Stimulated activated CD8-positive, alpha-beta memory T cell treated with anti-CD3 and anti-CD28 coated beads, Interleukin-12 subunit alpha, Interleukin-12 subunit beta, amount 100 ng/mL, for 1 hour (primary cell): ENCODE data around the gene ALDH3B1.

Source experiments
- DNase-seq: peaks from one replicate; pipeline ENCODE4 v3.0.0-alpha.2; 2020; ENCODE audit warnings: low read depth

The ALDH3B1 gene

GRCh38 chr11:67997475-67997921, 12.6 kb upstream of the ALDH3B1 start:
- no peak for DNase-seq

- DNase-seq, result no peak
These were observed 11.7 kb upstream of the ALDH3B1 start for GRCh38 chr11:67998150-67999045.

- no peak for DNase-seq
These were observed 10.9 kb upstream of the ALDH3B1 start for GRCh38 chr11:67999201-67999629.

GRCh38 chr11:67999704-68000103, 10.4 kb upstream of the ALDH3B1 start:
- DNase-seq, result no peak

- no peak for DNase-seq
These were observed 7.6 kb upstream of the ALDH3B1 start for GRCh38 chr11:68002575-68002937.

- DNase-seq, result peak; percentile 35
These were observed 6.9 kb upstream of the ALDH3B1 start for GRCh38 chr11:68002938-68003845.

GRCh38 chr11:68003846-68004550, 6.1 kb upstream of the ALDH3B1 start, which contains the start of gene UNC93B1:
UNC93B1 (minus strand) TSS chr11:68004097; CDS start chr11:68004043, 54 bp downstream.
- peak; percentile 60 for DNase-seq

- no peak for DNase-seq
These were observed 5.4 kb upstream of the ALDH3B1 start for GRCh38 chr11:68004551-68005335.

GRCh38 chr11:68006606-68007166, 3.4 kb upstream of the ALDH3B1 start:
- DNase-seq, result no peak

GRCh38 chr11:68007498-68008380, 2.4 kb upstream of the ALDH3B1 start:
- DNase-seq, result no peak

GRCh38 chr11:68008381-68009337, 1.5 kb upstream of the ALDH3B1 start:
- no peak for DNase-seq

- no peak for DNase-seq
These were observed 587 bp upstream of the ALDH3B1 start for GRCh38 chr11:68009391-68010089.

GRCh38 chr11:68011051-68011943, 1.2 kb downstream of the ALDH3B1 start:
- DNase-seq, result no peak

- no peak for DNase-seq
These were observed 2.1 kb downstream of the ALDH3B1 start for GRCh38 chr11:68012044-68012842.

GRCh38 chr11:68012843-68013610, 2.9 kb downstream of the ALDH3B1 start:
- DNase-seq, result no peak
